H1 (cell line): ENCODE measurements around the gene TTC23. TPM values are rescaled to one million over a fixed set of nuclear protein-coding genes. Genes with fewer than 3 reads are reported as not detected.

Experiments
- CHD7 ChIP-seq: fragments of 300-600 bp; sonication (generic); IDR thresholded peaks from 2 replicates; pipeline ENCODE4 v1.7.1; 2012; ENCODE audit warnings: low read length, moderate library complexity, mild to moderate bottlenecking, inconsistent platforms; ENCODE audit not compliant: insufficient replicate concordance
- YY1 ChIP-seq: IDR thresholded peaks from 2 replicates; pipeline ENCODE4 v1.6.1; 2011; ENCODE audit warnings: low read depth, mild to moderate bottlenecking, low read length
- polyA plus RNA-seq, 7 experiments: library from polyadenylated mRNA; depleted of rRNA in 3 of 7; stranded (reverse) in 5 of 7; unstranded in 2 of 7; fragments of >200 nt in 5 of 7; fragments of 200-250 nt in 2 of 7; gene quantifications; 1 replicate in 5 of 7; 2 replicates in 1 of 7; 4 replicates in 1 of 7; pipeline versions ENCODE4 v1.2.1 to v1.2.3, GENCODE V29; 2011 to 2013; ENCODE audit warnings: missing spikeins in 2 of 7, mixed read lengths in 2 of 7
- total RNA-seq: library from RNA; stranded (reverse); fragmentation: NEBNext Ultra II Directional; extraction: Animal tissue kit (Norgen Biotek cat#: 25700); gene quantifications from 2 replicates; pipeline ENCODE4 v1.2.1, GENCODE V29; 2021

The TTC23 gene
- total and polyA plus RNA-seq, 2 of the 8 experiments (the other 6 are each of a cell fraction or from before 2014, with no cell fraction given), result 4.8 to 23.0 TPM

GRCh38 chr15:99137877-99138276 lies 111.5 kb downstream of the TTC23 start (continued):
- TF ChIP-seq CHD7 (no peak), YY1 (no peak)
